Stimulated activated CD8-positive, alpha-beta memory T cell treated with anti-CD3 and anti-CD28 coated beads, Interleukin-4, amount 100 ng/mL, for 4 hours (primary cell): ENCODE measurements around the gene SDF2L1.
A peak's percentile ranks its signal among the peaks of the same experiment; 100 is the strongest.
"Not testable (repeated sequence)": the region's sequence is repeated elsewhere in the genome, so short reads cannot be mapped to it uniquely, and the experiment has no call there.

Experiments
- DNase-seq, 2 donors: peaks; one replicate each; pipeline ENCODE4 v3.0.0-alpha.2; 2020; ENCODE audit warnings: low read depth in 2 of 2, low spot score in 1 of 2

The SDF2L1 gene

GRCh38 chr22:21641789-21642583 is at the start of gene SDF2L1:
Gene SDF2L1 (plus strand): TSS chr22:21642302. CDS start chr22:21642337, 35 bp downstream.
- peak; percentile 94 to 96 for DNase-seq

- DNase-seq, result no peak
Observed at GRCh38 chr22:21592422-21592821, 49.7 kb upstream of the SDF2L1 start.

DNA sequence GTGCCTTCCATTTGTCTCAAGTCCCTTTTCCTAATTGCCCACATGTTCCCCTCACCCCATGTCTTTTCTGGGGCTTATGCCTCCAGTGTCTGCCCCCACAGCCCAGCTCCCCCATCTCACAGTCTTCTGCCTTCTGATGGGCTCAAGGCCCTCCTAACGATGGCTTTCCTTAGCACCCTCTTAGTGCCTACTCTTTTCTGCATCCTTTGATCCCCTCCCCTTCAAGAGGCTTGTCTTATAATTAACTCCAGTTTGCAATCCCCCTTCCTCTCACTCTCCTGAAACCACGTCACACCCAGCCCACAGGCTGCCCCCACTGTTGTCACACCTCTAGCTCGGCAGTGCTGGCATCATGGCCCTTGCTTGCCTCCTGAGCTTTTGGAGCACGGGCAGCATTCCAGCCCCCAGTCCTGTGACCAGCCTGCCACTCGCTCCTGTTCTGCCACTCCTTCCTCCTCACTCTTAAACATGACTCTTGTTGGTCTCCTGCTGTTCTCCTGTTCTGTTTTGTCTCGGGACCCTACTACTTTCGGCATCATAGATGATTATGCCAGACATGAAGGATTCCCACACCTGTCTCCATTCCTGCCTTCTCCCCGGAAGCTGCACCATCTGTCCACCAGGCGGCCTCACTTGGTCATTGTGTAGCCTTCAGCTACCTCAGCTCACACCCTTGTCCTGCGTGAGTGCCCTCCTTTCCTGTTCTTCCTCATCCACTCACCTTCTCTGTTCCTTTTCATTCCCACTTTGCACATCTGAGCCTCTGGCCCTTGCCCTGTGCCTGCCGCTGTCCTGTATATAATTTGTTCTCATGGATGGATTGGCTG is 48.5 kb upstream of the SDF2L1 start:
- DNase-seq, result no peak

- DNase-seq, result no peak
Observed at GRCh38 chr22:21594865-21595452, 47.1 kb upstream of the SDF2L1 start.

GRCh38 chr22:21596356-21597135 is 45.6 kb upstream of the SDF2L1 start:
- not testable (repeated sequence) for DNase-seq

- DNase-seq, result no peak
Observed at GRCh38 chr22:21598302-21598701, 43.8 kb upstream of the SDF2L1 start.

DNA sequence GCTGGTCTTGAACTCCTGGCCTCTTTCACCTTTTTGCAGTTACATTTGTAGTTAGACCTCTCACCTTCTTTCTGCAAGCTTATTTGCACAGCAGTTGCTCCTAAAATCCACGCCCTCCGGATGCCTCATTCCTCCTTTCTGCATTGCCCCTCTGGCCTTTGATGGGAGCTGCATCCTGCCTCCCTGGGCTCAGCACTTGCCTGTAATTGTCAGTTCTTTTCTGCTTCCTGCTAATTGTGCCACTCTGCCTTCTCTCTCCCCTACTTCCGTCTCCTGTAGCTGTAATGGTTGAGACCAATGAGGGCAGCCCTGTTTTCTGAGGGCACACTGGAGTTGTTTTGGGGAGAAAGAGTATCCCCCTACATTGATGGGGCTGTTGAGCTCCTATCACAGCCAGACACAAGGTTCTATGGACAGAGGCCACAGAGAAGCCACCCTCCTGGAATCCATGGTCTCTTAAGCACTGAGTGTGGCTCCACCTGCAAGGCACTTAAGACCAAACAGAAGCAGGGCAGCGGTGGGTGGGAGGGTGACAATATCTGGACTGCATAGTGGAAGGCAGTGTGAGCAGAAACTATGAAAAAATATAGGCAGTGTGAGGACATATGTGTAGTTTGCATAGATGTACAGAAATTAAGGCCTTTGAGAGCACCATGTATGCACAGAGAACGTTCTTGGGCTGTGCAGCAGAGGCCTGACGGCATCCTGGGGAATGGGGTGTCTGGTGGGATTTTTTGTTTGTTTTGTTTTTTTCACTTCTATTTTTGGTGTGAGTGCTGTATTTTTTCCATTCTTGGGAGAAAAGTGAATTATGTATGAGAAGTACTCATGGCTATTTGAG is 42.8 kb upstream of the SDF2L1 start:
- no peak for DNase-seq

GRCh38 chr22:21602579-21602978 is 39.5 kb upstream of the SDF2L1 start:
- no peak for DNase-seq

DNA sequence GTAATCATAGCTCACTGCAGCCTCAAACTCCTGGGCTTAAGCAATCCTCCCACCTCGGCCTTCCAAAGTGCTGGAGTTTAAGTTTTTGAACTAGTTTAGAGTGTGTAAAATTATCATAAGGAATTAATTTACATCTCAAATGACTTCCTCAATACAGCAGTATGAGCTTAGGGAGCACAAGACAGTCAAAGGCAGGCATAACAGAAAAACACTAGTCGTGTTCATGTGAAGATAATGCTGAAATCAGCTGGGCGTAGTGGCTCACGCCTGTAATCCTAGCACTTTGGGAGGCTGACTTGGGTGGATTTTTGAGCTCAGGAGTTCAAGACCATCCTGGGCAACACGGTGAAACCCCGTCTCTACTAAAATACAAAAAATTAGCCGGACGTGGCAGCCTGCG is 38.1 kb upstream of the SDF2L1 start:
- no peak for DNase-seq

DNA sequence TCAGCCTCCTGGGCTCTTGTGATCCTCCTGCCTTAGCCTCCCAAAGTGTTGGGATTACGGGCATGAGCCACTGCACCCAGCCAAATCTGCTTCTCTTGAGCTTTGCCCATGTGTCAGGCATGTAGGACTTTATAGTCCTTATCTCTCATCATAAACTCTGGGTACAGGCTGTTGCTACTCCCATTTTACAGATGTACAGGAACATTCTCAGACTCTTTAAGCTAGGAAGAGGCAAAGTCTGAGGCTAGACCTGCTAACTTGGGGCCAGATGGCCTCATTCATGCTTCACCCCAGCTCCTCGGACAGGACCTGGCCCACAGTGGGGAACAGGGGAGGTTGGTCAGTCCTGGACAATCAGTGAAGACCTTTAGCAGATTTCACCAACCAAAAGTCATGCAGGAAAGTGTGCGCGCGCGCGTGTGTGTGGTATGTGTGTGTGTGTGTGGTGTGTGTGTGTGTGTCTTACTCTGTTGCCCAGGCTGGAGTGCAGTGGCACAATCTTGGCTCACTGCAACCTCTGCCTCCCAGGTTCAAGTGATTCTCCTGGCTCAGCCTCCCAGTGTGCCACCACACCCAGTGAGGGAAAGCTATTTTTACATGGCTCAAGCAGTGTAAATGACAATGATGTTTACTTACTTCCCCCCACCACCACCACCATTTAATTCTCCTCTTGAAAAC is 36.1 kb upstream of the SDF2L1 start:
- DNase-seq, result no peak

DNA sequence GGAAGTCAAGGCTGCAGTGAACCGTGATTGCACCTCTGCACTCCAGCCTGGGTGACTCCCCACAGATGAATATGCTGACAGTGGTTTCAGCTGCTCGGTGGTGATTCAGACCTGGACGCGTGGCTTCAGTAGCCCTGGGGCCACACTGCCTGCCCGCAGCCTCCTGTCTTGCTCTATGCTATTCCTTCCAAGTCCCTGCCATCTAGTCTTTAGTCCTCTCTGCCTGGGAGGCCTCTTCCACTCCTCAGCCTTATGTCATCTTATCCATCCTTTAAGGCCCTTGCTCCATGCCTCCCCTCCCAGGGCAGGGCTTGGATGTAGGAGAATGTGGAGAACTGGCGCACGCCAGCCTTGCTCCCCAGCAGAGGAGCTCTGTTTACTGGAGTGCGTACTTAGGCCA is 35.3 kb upstream of the SDF2L1 start:
- no peak for DNase-seq

GRCh38 chr22:21609556-21610157 is 32.4 kb upstream of the SDF2L1 start:
- not testable (repeated sequence) for DNase-seq

- DNase-seq, result no peak
Observed at GRCh38 chr22:21611210-21611977, 30.7 kb upstream of the SDF2L1 start.

- no peak for DNase-seq
Observed at GRCh38 chr22:21612858-21613257, 29.2 kb upstream of the SDF2L1 start.

DNA sequence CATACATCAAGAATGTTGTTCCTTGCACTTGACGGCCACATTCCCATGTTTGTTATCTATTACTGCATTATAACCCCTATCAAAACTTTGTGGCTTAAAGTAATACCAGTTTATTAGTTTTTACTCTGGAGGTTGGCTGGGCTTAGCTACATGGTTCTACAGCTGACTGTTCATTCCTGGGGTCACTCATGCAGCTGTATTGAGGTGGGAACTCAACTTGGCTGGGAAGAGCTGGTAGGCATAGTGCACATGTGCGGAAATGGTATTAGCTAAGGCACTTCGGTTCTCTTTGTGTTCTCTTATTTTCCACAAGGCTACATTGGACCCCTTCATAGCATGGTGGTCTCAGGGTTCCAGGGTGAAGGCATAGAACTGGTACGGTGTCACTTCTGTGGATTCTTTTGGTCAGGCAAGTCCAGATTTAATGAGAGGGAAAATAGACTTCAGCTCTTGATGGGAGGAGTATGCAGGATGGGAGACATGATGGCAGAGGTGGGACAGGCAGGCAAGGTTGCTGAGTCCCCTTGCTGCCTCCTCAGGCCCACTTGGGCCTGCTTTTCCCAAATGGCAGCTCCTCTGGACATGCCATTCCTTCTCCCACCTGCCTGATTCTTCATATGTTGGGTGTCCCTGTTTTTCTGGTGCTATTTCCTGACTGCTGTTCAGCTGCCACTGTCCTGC is 28.4 kb upstream of the SDF2L1 start:
- no peak for DNase-seq

DNA sequence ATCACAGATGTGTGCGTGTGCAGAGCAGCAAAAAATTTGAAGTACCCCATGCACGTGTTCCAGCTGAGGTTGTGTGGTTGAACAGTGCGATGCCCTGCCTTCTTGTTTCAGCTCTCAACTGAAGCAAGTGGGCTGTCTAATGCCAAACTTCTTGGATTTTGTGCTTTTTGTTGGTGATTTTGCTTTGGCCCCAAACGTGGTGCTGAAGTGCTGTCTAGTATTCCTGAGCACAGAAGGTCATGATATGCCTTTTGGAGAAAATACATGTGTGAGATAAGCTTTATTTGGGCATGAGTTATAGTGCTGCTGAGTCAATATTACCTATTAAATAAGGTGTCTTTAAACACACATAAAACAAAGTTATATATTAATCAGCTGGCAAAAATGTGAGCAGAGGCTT is 26.4 kb upstream of the SDF2L1 start:
- DNase-seq, result no peak

DNA sequence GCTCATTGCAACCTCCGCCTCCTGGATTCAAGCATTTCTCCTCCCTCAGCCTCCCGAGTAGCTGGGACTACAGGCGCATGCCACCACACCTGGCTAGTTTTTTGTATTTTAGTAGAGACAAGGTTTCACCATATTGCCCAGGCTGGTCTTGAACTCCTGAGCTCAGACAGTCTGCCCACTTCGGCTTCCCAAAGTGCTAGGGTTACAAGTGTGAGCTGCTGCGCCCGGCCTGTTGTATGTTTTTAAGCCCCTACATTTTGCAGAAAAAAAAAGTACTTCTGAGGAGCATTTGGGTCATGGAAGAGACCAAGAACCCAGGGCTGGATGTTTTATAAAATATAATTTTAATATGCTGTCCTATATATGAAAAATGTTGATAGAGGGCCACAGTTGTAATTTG is 24.8 kb upstream of the SDF2L1 start:
- not testable (repeated sequence) for DNase-seq

DNA sequence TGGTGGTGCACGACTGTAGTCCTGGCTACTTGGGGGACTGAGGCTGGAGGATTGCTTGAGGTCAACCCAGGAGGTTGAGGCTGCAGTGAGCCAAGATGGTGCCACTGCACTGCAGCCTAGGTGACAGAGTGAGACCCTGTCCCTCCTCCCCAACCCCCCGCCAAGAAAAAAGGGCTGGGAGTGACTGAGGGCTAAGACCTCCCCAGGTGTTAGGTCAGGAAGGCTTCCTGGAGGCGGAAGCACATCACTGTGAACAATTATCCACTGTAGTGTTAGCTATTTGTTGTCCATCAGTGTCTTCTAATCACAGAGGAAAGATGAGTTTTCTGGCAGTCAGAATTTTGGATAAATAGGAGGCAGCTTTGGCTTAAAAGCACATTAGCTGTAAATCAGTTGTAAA is 21.1 kb upstream of the SDF2L1 start:
- no peak for DNase-seq
